Endothelial cell of umbilical vein (primary cell): ENCODE data around the gene MAGED1. TPM values are rescaled to one million over a fixed set of nuclear protein-coding genes. Genes with fewer than 3 reads are reported as not detected.

Experiments used
- BruUV-seq: library from RNA; stranded (reverse); fragments of 400-500 nt; replicated peaks from 2 replicates; lab custom pipeline; 2021; lab: Mats Ljungman, UMichigan
- CTCF ChIA-PET: fragments of 300-600, 350-600 bp; sonication (Branson Sonifier 250); formaldehyde crosslinking; loops from one replicate; lab custom pipeline; 2021; ENCODE audit warnings: antibody characterized with exemption, inconsistent platforms; lab: Charles Lee
- POLR2A ChIA-PET: fragments of 300-600, 350-600 bp; sonication (Branson Sonifier 250); formaldehyde crosslinking; loops from one replicate; lab custom pipeline; 2021; ENCODE audit warnings: antibody characterized with exemption, inconsistent platforms; lab: Charles Lee
- DNase-seq: peaks from one replicate; pipeline ENCODE4 v3.0.0-alpha.2; 2011; ENCODE audit warnings: low read depth, low spot score
- FAIRE-seq: peaks from 2 replicates; lab custom pipeline; 2011; peaks lifted over from hg19 to GRCh38; lab: Jason Lieb, UNC
- H2AFZ ChIP-seq: 2 replicates; pipeline ENCODE4 v1.6.0; 2012; ENCODE audit warnings: low read depth, low read length, control low read depth, inconsistent platforms
- H3K27ac ChIP-seq: 2 replicates; pipeline ENCODE4 v1.5.1; 2011; ENCODE audit warnings: low read depth, mild to moderate bottlenecking, control low read depth, low read length, moderate library complexity; ENCODE audit not compliant: insufficient read depth
- H3K27me3 ChIP-seq, 2 experiments: 2 replicates each; pipeline versions ENCODE4 v1.6.0 to v1.6.1; 2011; ENCODE audit warnings: low read length in 2 of 2, mixed read lengths in 1 of 2; ENCODE audit not compliant: control insufficient read depth in 2 of 2, insufficient read depth in 2 of 2
- H3K36me3 ChIP-seq, 2 experiments: 2 replicates in 1 of 2; 3 replicates in 1 of 2; pipeline ENCODE4 v1.5.1; 2011; ENCODE audit warnings: low read length in 2 of 2, mild to moderate bottlenecking in 1 of 2, moderate library complexity in 1 of 2; ENCODE audit not compliant: control insufficient read depth in 2 of 2, insufficient read depth in 2 of 2; ENCODE audit errors: extremely low read depth in 1 of 2
- H3K4me1 ChIP-seq: 3 replicates; pipeline ENCODE4 v1.5.1; 2011; ENCODE audit warnings: mild to moderate bottlenecking, low read length; ENCODE audit not compliant: control insufficient read depth, insufficient read depth; ENCODE audit errors: extremely low read depth
- H3K4me2 ChIP-seq: 2 replicates; pipeline ENCODE4 v1.6.1; 2011; ENCODE audit warnings: low read length, control low read depth, mixed read lengths; ENCODE audit not compliant: insufficient read depth
- H3K4me3 ChIP-seq, 3 experiments: fragments of 200-600 bp in 1 of 3; sonication (generic), shearing (Covaris generic) in 1 of 3; replicated peaks in 1 of 3; 2 replicates each; pipeline ENCODE4 v1.5.1; 2011 to 2016; ENCODE audit warnings: control low read depth in 3 of 3, low read length in 3 of 3, mild to moderate bottlenecking in 2 of 3, inconsistent platforms in 1 of 3, low read depth in 1 of 3, moderate library complexity in 1 of 3; ENCODE audit not compliant: insufficient read depth in 1 of 3
- H3K79me2 ChIP-seq: 2 replicates; pipeline ENCODE4 v1.6.0; 2012; ENCODE audit warnings: low read length, inconsistent platforms; ENCODE audit not compliant: control insufficient read depth, insufficient read depth
- H3K9ac ChIP-seq: replicated peaks from 2 replicates; pipeline ENCODE3; 2011; ENCODE audit warnings: low read length, control low read depth; ENCODE audit not compliant: insufficient read depth; ENCODE audit errors: extremely low read depth
- H3K9me1 ChIP-seq: replicated peaks from 3 replicates; pipeline ENCODE4 v1.6.0; 2011; ENCODE audit warnings: mild to moderate bottlenecking, low read length; ENCODE audit not compliant: control insufficient read depth, insufficient read depth; ENCODE audit errors: extremely low read depth
- H3K9me3 ChIP-seq: replicated peaks from 2 replicates; pipeline ENCODE4 v1.5.1; 2012; ENCODE audit warnings: low read length, inconsistent platforms; ENCODE audit not compliant: control insufficient read depth, insufficient read depth
- H4K20me1 ChIP-seq: replicated peaks from 2 replicates; pipeline ENCODE3; 2011; ENCODE audit warnings: mild to moderate bottlenecking, low read length; ENCODE audit not compliant: control insufficient read depth, insufficient read depth; ENCODE audit errors: extremely low read depth
- EZH2 ChIP-seq: IDR thresholded peaks from 2 replicates; pipeline ENCODE4 v1.6.1; 2012; ENCODE audit warnings: borderline replicate concordance, low read depth, mild to moderate bottlenecking, moderate library complexity, low read length, inconsistent platforms; ENCODE audit not compliant: severe bottlenecking
- FOS ChIP-seq: IDR thresholded peaks from 2 replicates; pipeline ENCODE4 v1.6.1; 2011; ENCODE audit warnings: mild to moderate bottlenecking, low read length, moderate library complexity, borderline replicate concordance; ENCODE audit not compliant: insufficient read depth
- GATA2 ChIP-seq: IDR thresholded peaks from 2 replicates; pipeline ENCODE4 v1.7.0; 2011; ENCODE audit warnings: low read depth, mild to moderate bottlenecking, moderate library complexity, mixed read lengths, low read length; ENCODE audit not compliant: insufficient read length, insufficient read depth
- JUN ChIP-seq: IDR thresholded peaks from 2 replicates; pipeline ENCODE4 v1.6.1; 2011; ENCODE audit warnings: borderline replicate concordance, low read depth; ENCODE audit not compliant: insufficient read length, insufficient read depth
- MYC ChIP-seq: IDR thresholded peaks from one replicate; pipeline ENCODE4 v1.6.1; 2011; ENCODE audit warnings: mild to moderate bottlenecking, low read depth, low read length
- POLR2A ChIP-seq: IDR thresholded peaks from 2 replicates; pipeline ENCODE4 v1.6.1; 2012; ENCODE audit warnings: low read depth, mild to moderate bottlenecking, control low read depth, low read length
- POLR2AphosphoS5 ChIP-seq: IDR thresholded peaks from 2 replicates; pipeline ENCODE4 v1.6.1; 2012; ENCODE audit warnings: low read depth, mild to moderate bottlenecking, control low read depth, low read length, moderate library complexity; ENCODE audit not compliant: insufficient read depth
- dilution Hi-C: fragments of 300-500 bp; cut with MboI; formaldehyde crosslinking; loops from one replicate; pipeline ENCODE4 v1.15.0; 2019; ENCODE audit warnings: low sequenced_read_pairs; ENCODE audit not compliant: extremely low pct_ligation_motif_present
- intact Hi-C: fragments of 100-400 bp; cut with micrococcal nuclease; formaldehyde crosslinking; loops from one replicate; pipeline ENCODE4 v1.10.0; 2022
- polyA plus RNA-seq, 4 experiments: library from polyadenylated mRNA; depleted of rRNA in 3 of 4; stranded (reverse) in 3 of 4; unstranded in 1 of 4; fragments of >200 nt; gene quantifications; 2 replicates each; pipeline versions ENCODE4 v1.2.1 to v1.2.3, GENCODE V29; 2011 to 2012; ENCODE audit warnings: missing spikeins in 1 of 4
- total RNA-seq: library from RNA; stranded (reverse); gene quantifications from 2 replicates; pipeline ENCODE4 v1.2.3, GENCODE V29; 2021
- TF ChIP-seq, protein P1 (sequence below): IDR thresholded peaks from 2 replicates; pipeline ENCODE4 v1.6.1; 2011; ENCODE audit not compliant: insufficient read depth, insufficient read length
- TF ChIP-seq, protein P2 (sequence below), 2 donors: IDR thresholded peaks; 1 replicate in 1 of 2; 2 replicates in 1 of 2; pipeline ENCODE4 v1.5.1; 2011; ENCODE audit warnings: low read length in 2 of 2, mild to moderate bottlenecking in 2 of 2, moderate library complexity in 2 of 2, control low read depth in 1 of 2, inconsistent platforms in 1 of 2, low read depth in 1 of 2; ENCODE audit not compliant: insufficient read depth in 1 of 2; ENCODE audit errors: extremely low read depth in 1 of 2

MAGED1 gene
- total and polyA plus RNA-seq, 2 donors (not counting 3 experiments of a cell fraction or from before 2014, with no cell fraction given), result 192 to 198 TPM

DNA sequence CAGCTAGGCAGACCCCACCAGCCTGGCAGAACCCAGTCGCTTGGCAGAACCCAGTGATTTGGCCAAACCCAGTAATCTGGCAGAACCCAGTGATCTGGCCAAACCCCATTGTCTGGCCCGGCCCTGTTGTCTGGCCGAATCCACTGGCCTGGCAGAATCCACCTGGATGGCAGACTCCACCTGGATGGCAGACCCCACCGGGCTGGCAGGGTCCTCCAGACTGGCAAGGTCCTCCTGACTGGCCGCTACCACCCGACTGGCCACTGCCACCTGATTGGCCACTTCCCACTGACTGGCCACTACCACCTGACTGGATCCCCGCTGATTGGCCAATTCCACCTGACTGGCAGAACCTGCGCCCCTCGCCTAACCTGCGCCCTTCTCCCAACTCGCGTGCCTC lies 3.2 kb downstream of the MAGED1 start:
- no peaks in the 10 kb centered on the region for H3K9me3 ChIP-seq
- POLR2A ChIA-PET, result no interaction called here
- TF ChIP-seq MYC (no peak), GATA2 (no peak), POLR2A (no peak), POLR2AphosphoS5 (no peak), FOS (no peak), JUN (no peak), EZH2 (no peak)
- TF ChIP-seq, protein P1, sequence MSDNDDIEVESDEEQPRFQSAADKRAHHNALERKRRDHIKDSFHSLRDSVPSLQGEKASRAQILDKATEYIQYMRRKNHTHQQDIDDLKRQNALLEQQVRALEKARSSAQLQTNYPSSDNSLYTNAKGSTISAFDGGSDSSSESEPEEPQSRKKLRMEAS, result no peak
- TF ChIP-seq, protein P2, sequence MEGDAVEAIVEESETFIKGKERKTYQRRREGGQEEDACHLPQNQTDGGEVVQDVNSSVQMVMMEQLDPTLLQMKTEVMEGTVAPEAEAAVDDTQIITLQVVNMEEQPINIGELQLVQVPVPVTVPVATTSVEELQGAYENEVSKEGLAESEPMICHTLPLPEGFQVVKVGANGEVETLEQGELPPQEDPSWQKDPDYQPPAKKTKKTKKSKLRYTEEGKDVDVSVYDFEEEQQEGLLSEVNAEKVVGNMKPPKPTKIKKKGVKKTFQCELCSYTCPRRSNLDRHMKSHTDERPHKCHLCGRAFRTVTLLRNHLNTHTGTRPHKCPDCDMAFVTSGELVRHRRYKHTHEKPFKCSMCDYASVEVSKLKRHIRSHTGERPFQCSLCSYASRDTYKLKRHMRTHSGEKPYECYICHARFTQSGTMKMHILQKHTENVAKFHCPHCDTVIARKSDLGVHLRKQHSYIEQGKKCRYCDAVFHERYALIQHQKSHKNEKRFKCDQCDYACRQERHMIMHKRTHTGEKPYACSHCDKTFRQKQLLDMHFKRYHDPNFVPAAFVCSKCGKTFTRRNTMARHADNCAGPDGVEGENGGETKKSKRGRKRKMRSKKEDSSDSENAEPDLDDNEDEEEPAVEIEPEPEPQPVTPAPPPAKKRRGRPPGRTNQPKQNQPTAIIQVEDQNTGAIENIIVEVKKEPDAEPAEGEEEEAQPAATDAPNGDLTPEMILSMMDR (IDR thresholded peaks at IDR 0.05; ENCODE audit: extremely low read depth in 1 of 2, insufficient read depth in 1 of 2, low read depth in 1 of 2, low read length in 2 of 2), result no peak
- DNase-seq, result no peak
- peaks cover 14 to 20% of the 10 kb centered on the region in 2 experiments for H3K36me3 ChIP-seq
- no peak overlapping the region for H3K27ac ChIP-seq
- H4K20me1 ChIP-seq, result no peaks in the 10 kb centered on the region
- FAIRE-seq, result no peak
- peaks cover 17% of the 10 kb centered on the region for H3K4me1 ChIP-seq
- no TSS peak for BruUV-seq
- H3K79me2 ChIP-seq, result peaks cover 27% of the 10 kb centered on the region
- H3K9me1 ChIP-seq, result no peaks in the 10 kb centered on the region
- no peak overlapping the region for H3K4me2 ChIP-seq
- CTCF ChIA-PET, result no interaction called here
- dilution Hi-C loops, result no loop called here
- no peak overlapping the region for H2AFZ ChIP-seq
- H3K4me3 ChIP-seq, result no peak overlapping the region
- H3K27me3 ChIP-seq, result no peaks in the 10 kb centered on the region
- H3K9ac ChIP-seq, result no peak overlapping the region
- intact Hi-C loops, result no loop called here
